ENCODE data around the gene DAP.

DAP gene

GRCh38 chr5:10672146-10673016 is 88.7 kb downstream of the DAP start:
- TF ChIP-seq CTCF (conservative IDR thresholded peaks at IDR 0.05; ENCODE audit: low read depth, low read length) = no peak
- no peak for DNase-seq (ENCODE audit: low read depth)
- no peak overlapping the region for H3K4me3 ChIP-seq (ENCODE audit: low read length)

- no peak for DNase-seq (ENCODE audit: low read depth)
- no peak overlapping the region for H3K4me3 ChIP-seq (ENCODE audit: low read length)
- no peak for TF ChIP-seq CTCF (conservative IDR thresholded peaks at IDR 0.05; ENCODE audit: low read depth, low read length)
These were observed 89.7 kb downstream of the DAP start for GRCh38 chr5:10671041-10672008.

GRCh38 chr5:10669983-10670382 is 91.1 kb downstream of the DAP start:
- TF ChIP-seq CTCF (conservative IDR thresholded peaks at IDR 0.05; ENCODE audit: low read depth, low read length) = no peak
- H3K4me3 ChIP-seq (ENCODE audit: low read length) = no peak overlapping the region
- DNase-seq (ENCODE audit: low read depth) = no peak

GRCh38 chr5:10668697-10669096 is 92.3 kb downstream of the DAP start:
- no peak for DNase-seq (ENCODE audit: low read depth)
- no peak for TF ChIP-seq CTCF (conservative IDR thresholded peaks at IDR 0.05; ENCODE audit: low read depth, low read length)
- no peak overlapping the region for H3K4me3 ChIP-seq (ENCODE audit: low read length)

- H3K4me3 ChIP-seq (ENCODE audit: low read length) = no peak overlapping the region
- no peak for TF ChIP-seq CTCF (conservative IDR thresholded peaks at IDR 0.05; ENCODE audit: low read depth, low read length)
- DNase-seq (ENCODE audit: low read depth) = no peak
These were observed 93.5 kb downstream of the DAP start for GRCh38 chr5:10667431-10668057.

GRCh38 chr5:10666531-10667299 is 94.3 kb downstream of the DAP start:
- TF ChIP-seq CTCF (conservative IDR thresholded peaks at IDR 0.05; ENCODE audit: low read depth, low read length) = no peak
- DNase-seq (ENCODE audit: low read depth) = no peak
- no peak overlapping the region for H3K4me3 ChIP-seq (ENCODE audit: low read length)

Data from retinal pigment epithelial cell (primary cell).